ENCODE results near the gene NDUFAF2.

DNA sequence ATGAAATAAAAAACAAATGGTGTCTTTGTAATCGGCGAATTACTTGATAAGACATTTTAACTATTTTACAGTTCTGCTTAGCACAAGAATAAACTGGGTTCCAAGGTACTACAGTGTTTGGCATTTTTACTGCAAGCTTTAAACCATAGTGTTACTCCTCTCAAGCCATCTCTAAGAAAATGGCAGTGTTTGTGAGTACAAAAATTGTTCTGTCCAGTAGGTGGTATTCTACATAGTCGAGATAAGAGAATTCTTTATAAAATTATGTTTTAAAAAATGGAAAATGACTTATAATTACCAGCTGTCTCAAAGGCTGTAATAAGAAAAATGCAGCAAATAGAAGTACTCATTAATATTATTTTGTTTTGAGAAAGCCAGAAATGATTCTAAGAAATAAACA is 214.1 kb downstream of the NDUFAF2 start:
- TF ChIP-seq, protein P1, sequence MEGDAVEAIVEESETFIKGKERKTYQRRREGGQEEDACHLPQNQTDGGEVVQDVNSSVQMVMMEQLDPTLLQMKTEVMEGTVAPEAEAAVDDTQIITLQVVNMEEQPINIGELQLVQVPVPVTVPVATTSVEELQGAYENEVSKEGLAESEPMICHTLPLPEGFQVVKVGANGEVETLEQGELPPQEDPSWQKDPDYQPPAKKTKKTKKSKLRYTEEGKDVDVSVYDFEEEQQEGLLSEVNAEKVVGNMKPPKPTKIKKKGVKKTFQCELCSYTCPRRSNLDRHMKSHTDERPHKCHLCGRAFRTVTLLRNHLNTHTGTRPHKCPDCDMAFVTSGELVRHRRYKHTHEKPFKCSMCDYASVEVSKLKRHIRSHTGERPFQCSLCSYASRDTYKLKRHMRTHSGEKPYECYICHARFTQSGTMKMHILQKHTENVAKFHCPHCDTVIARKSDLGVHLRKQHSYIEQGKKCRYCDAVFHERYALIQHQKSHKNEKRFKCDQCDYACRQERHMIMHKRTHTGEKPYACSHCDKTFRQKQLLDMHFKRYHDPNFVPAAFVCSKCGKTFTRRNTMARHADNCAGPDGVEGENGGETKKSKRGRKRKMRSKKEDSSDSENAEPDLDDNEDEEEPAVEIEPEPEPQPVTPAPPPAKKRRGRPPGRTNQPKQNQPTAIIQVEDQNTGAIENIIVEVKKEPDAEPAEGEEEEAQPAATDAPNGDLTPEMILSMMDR (IDR thresholded peaks at IDR 0.05) = no peak
- no peak for TF ChIP-seq POLR2A (IDR thresholded peaks at IDR 0.05)

All from Peyer's patch (tissue), 4 donors.